Measurements from ENCODE around the gene MYO5B. TPM values are rescaled to one million over a fixed set of nuclear protein-coding genes. Genes with fewer than 3 reads are reported as not detected.
"Not testable (repeated sequence)": the region's sequence is repeated elsewhere in the genome, so short reads cannot be mapped to it uniquely, and the experiment has no call there.

The MYO5B gene
- total RNA-seq: under 1 TPM; 0.18 to 0.23 TPM

DNA sequence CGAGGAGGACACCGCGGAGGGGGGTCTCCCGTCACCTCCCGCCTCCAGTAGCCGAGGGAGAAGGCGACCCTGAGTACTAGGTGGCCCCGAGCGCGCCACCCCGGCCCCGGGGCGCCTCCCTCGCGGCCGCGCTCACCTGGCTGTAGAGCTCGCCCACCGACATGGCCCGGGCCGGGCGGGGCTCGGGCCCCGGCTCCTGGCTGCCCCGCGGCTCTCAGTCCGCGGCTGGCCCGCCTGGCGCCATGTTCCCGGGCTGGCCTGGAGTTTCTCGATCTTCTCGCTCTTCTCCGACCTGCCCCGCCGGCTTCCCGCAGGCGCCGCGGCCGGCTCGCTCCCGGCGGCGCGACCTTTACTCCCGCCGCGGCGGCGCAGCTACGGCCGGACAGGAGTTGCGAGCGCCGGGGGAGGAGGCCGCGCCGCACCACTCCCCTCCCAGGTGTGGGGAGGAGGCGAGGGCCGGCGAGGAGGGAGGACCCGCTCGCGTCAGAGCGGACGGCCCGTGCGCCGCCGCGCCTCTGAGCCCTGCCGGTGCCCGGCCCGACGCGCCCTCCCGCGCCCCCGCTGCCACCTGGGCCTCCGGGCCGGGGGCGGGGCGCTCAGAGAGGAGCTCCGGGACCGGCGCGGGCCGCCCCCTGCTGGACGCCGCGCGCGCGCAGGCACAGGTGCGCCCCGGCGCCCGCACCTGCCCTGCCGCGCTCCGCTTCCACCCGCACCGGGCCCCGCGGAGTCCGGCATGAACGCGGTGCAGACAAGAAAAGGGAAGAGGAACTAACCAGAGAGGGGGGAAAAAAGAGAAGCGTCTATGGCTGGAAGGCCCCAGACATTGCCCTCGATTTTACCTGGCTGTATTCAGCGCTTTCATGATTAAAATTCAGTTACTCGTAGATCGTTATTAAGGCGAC lies at the start of gene MYO5B:
MYO5B (minus strand) TSS at position 517 of the 902 bp plus-strand sequence; CDS start at position 163, 354 bp downstream.
- Mint-ChIP-seq H3K27me3 (peaks cover 60% of the 10 kb centered on the region), H3K27ac (no peak within 1 kb of the TSS), H3K4me1 (peaks cover 12% of the 10 kb centered on the region), H3K9me3 (ENCODE audit: low read depth) (no peaks in the 10 kb centered on the region), H3K36me3 (ENCODE audit: low read depth) (no peaks in the 10 kb centered on the region), H3K4me3 (peak within 1 kb of the TSS; percentile 42)
- POLR2A ChIA-PET: no interaction called here
- CTCF ChIA-PET: interaction anchor here (0.6 to 3.7 kb wide), 11 partner anchors 8 to 323 kb away, joined by 3 to 15 read pairs (median 3); no protein-coding TSS in a partner anchor
- intact Hi-C loops (cut with DNase I, micrococcal nuclease): loop anchor here (1.0 to 10.0 kb wide), 5 partner anchors 83 to 680 kb away; no protein-coding TSS in a partner anchor
- DNase-seq: peak; percentile 81
- peak; percentile 79 for ATAC-seq

DNA sequence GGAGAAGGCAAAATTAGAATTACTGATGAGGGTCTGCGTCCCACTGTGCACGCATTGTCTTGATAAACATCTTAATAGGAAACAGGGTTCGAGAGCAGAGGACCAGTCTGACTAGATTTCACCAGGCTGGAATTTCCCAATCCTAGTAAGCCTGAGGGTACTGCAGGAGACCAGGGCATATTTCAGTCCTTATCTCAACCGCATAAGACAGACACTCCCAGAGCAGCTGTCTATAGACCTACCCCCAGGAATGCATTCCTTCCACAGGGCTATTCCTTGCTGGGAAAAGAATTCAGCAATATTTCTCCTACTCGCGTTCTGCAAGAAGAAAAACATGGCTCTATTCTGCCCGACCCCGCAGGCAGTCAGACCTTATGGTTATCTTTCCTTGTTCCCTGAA lies 46.8 kb upstream of the MYO5B start:
- intact Hi-C loops (cut with DNase I, micrococcal nuclease); H3K4me3 Mint-ChIP-seq; POLR2A ChIA-PET: not testable (repeated sequence)

DNA sequence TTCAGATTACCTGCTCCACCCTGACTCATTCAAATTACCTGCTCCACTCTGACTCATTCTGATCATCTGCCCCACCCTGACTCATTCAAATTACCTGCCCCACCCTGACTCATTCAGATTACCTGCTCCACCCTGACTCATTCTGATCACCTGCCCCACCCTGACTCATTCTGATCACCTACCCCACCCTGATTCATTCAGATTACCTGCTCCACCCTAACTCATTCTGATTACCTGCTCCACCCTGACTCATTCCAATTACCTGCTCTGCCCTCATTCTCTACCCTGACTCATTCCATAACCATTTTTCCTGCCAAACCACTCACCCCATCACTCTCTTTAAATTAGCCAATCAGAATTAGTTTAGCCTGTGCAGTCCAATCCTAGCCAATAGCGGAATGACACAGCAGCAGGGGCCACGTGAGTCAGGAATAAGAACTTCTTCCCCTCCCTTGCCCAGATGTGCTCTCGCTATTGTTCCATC lies 45.2 kb upstream of the MYO5B start:
- CTCF ChIA-PET: interaction anchor here (0.6 to 1.4 kb wide), 2 partner anchors 102 to 117 kb away, joined by 3 to 4 read pairs; no protein-coding TSS in a partner anchor
- peak; percentile 25 for DNase-seq
- H3K4me1 Mint-ChIP-seq: peaks cover 7% of the 10 kb centered on the region
- H3K4me3 Mint-ChIP-seq: no peak overlapping the region
- peaks cover 2% of the 10 kb centered on the region for H3K27me3 Mint-ChIP-seq
- peaks cover 4% of the 10 kb centered on the region for H3K36me3 Mint-ChIP-seq (ENCODE audit: low read depth)
- intact Hi-C loops (cut with DNase I, micrococcal nuclease): loop anchor here in 1 of 2 experiments (1.0 kb wide), 1 partner anchor 21 kb away; no protein-coding TSS in a partner anchor
- POLR2A ChIA-PET: no interaction called here
- peaks cover 15% of the 10 kb centered on the region for H3K9me3 Mint-ChIP-seq (ENCODE audit: low read depth)
- no peak overlapping the region for H3K27ac Mint-ChIP-seq
- ATAC-seq: peak; percentile 70

More for the DNA sequence above, 46.8 kb upstream of the MYO5B start:
- H3K27me3 Mint-ChIP-seq; H3K36me3 Mint-ChIP-seq (ENCODE audit: low read depth); DNase-seq; ATAC-seq; H3K4me1 Mint-ChIP-seq; H3K27ac Mint-ChIP-seq: not testable (repeated sequence)
- CTCF ChIA-PET: interaction anchor here (0.8 kb wide), 1 partner anchor 116 kb away, joined by 3 read pairs; no protein-coding TSS in a partner anchor
- peaks cover 15% of the 10 kb centered on the region for H3K9me3 Mint-ChIP-seq (ENCODE audit: low read depth)

DNA sequence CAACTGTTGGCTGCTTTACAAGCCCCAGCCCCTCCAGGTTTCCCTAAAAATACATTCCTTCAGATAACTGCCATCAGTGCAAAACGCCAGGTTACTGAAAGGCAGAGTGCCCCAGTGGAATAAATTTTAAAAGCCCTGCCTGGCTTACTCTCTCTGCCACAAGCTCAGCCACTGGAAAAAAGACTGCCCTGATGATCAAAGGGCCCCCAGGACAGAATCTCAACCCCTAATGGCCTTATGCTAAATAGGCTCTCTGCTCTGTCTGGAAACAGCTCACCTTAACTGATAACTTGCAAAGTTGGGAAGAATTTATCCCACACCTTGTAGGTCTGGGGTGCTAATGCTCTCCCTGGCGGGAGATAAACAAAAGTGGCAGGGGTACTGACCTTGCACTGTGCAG lies 37.5 kb upstream of the MYO5B start:
- no peak for DNase-seq
- no peak overlapping the region for H3K4me3 Mint-ChIP-seq
- H3K9me3 Mint-ChIP-seq (ENCODE audit: low read depth): no peaks in the 10 kb centered on the region
- peaks cover 8% of the 10 kb centered on the region for H3K4me1 Mint-ChIP-seq
- no peak for ATAC-seq
- POLR2A ChIA-PET: no interaction called here
- CTCF ChIA-PET: interaction anchor here (0.7 to 2.7 kb wide), 2 partner anchors 70 to 125 kb away, joined by 3 to 7 read pairs; no protein-coding TSS in a partner anchor
- no peaks in the 10 kb centered on the region for H3K36me3 Mint-ChIP-seq (ENCODE audit: low read depth)
- H3K27ac Mint-ChIP-seq: no peak overlapping the region
- peaks cover 19% of the 10 kb centered on the region for H3K27me3 Mint-ChIP-seq
- intact Hi-C loops (cut with DNase I, micrococcal nuclease): no loop called here

DNA sequence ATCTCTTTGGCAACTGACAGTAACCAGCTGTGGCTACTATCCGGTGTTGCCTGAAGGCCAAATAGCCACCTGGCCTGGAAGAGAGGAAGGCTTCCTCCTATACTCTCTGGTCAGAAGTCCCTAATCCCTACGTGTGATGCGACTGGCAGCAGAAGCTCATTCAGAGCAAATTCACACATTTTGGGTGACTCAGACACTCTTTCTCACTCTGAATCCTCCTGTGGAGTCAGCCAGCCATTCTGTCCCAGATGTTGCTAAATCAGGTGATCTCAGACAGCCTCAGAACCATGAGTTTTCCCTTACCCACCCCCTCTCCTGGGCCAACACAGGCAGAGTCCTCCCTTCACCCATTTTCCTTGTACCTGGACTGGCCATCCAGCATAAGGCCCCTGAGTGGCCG lies 36.7 kb upstream of the MYO5B start:
- peaks cover 8% of the 10 kb centered on the region for H3K4me1 Mint-ChIP-seq

DNA sequence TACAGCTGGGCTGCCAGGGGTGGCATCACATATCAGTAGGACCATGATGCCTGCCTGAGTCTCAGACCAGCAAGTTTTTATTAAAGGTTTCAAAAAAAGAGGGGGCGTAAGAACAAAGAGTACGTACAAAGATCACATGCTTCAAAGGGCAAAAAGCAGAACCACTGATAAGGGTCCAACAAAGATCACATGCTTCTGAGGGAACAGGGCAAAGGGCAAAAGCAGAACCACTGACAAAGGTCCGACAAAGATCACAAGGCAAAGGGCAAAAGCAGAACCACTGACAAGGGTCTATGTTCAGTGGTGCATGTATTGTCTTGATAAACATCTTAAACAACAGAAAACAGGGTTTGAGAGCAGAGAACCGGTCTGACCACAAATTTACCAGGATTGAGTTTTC lies 25.3 kb upstream of the MYO5B start:
- peaks cover 19% of the 10 kb centered on the region for H3K27me3 Mint-ChIP-seq
- POLR2A ChIA-PET; H3K36me3 Mint-ChIP-seq (ENCODE audit: low read depth); intact Hi-C loops (cut with DNase I, micrococcal nuclease); DNase-seq; H3K9me3 Mint-ChIP-seq (ENCODE audit: low read depth); H3K4me1 Mint-ChIP-seq; ATAC-seq; H3K27ac Mint-ChIP-seq; H3K4me3 Mint-ChIP-seq: not testable (repeated sequence)
- CTCF ChIA-PET: interaction anchor here (1.2 to 4.7 kb wide), 2 partner anchors 136 to 141 kb away, joined by 3 to 72 read pairs; no protein-coding TSS in a partner anchor

More for the DNA sequence above, 36.7 kb upstream of the MYO5B start:
- H3K27ac Mint-ChIP-seq: no peak overlapping the region
- CTCF ChIA-PET: interaction anchor here (2.7 kb wide), 1 partner anchor 126 kb away, joined by 7 read pairs; no protein-coding TSS in a partner anchor
- ATAC-seq: peak; percentile 99
- intact Hi-C loops (cut with DNase I, micrococcal nuclease): no loop called here
- peaks cover 19% of the 10 kb centered on the region for H3K27me3 Mint-ChIP-seq
- H3K9me3 Mint-ChIP-seq (ENCODE audit: low read depth): no peaks in the 10 kb centered on the region
- DNase-seq: peak; percentile 47
- H3K36me3 Mint-ChIP-seq (ENCODE audit: low read depth): no peaks in the 10 kb centered on the region
- no peak overlapping the region for H3K4me3 Mint-ChIP-seq
- POLR2A ChIA-PET: no interaction called here

DNA sequence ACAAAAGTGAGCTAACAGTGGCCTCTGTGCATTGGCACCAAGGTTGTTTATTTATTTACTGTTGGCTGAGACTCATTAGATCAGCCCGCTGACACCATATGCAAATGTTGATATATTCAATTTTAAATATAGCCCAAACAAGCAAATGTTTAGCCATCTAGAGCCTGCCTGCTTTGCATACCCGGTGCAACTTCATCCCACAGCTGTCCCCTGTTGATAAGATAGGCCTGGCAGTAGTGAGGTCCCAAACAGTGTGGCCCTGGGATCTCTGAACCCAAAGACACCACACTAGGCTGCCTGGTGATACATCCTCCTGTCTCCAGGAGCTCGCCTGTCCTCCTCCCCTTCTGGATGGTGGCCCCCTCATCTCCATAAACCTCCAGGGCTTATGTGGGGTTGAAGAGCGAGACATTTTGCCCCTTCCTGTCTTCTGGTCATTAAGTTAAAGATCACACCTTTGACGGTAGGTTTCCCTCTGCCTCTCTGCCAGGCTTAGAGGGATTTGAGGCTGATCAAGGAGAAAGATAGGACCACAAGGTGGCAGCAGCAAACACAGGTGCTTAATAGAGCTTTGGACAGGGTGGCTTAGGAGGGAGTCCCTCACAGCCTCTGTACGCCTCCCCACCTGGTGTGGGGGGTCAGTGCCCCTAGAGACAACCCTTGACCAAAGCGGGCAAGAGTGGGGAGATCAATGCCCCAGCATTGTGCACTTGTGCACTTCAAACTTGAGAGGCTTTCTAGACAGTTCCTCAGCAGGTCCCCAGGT lies 23.7 kb upstream of the MYO5B start:
- ChIA-PET POLR2A (interaction anchor here (0.5 kb wide), 1 partner anchor 247 kb away, joined by 3 read pairs; no protein-coding TSS in a partner anchor), CTCF (interaction anchor here (0.6 to 4.7 kb wide), 10 partner anchors 10 to 1623 kb away, joined by 3 to 72 read pairs (median 5); no protein-coding TSS in a partner anchor)
- peak; percentile 55 for ATAC-seq
- no peak overlapping the region for H3K27ac Mint-ChIP-seq
- no peak overlapping the region for H3K4me3 Mint-ChIP-seq
- intact Hi-C loops (cut with DNase I, micrococcal nuclease): loop anchor here (1.0 to 2.0 kb wide), 5 partner anchors 22 to 210 kb away; no protein-coding TSS in a partner anchor
- no peaks in the 10 kb centered on the region for H3K9me3 Mint-ChIP-seq (ENCODE audit: low read depth)
- DNase-seq: peak; percentile 57
- H3K4me1 Mint-ChIP-seq: no peaks in the 10 kb centered on the region
- peaks cover 19% of the 10 kb centered on the region for H3K27me3 Mint-ChIP-seq
- H3K36me3 Mint-ChIP-seq (ENCODE audit: low read depth): no peaks in the 10 kb centered on the region

DNA sequence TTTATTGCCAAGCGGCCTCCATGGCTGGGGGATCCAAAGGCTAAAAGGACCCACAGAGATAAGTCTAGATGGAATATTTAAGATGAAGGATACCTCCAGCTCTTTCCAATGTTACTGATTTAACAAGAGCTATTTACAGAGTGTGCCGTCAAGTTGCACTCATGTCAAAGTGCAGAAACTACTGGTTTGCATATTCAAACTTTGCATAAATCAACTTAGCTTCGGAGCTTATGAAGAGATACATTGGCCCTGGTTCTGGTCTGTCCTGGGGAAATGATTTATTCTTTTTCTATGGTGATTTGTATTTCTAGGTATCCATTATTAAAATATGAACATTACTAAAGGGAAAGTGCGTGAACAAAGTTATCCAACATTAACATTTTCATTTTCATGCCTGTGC lies 14.4 kb upstream of the MYO5B start:
- DNase-seq: no peak
- Mint-ChIP-seq H3K27me3 (peaks cover 31% of the 10 kb centered on the region), H3K27ac (no peak overlapping the region), H3K9me3 (ENCODE audit: low read depth) (no peaks in the 10 kb centered on the region), H3K4me3 (no peak overlapping the region), H3K4me1 (peaks cover 2% of the 10 kb centered on the region), H3K36me3 (ENCODE audit: low read depth) (no peaks in the 10 kb centered on the region)
- CTCF ChIA-PET: interaction anchor here (1.6 kb wide), 1 partner anchor 9 kb away, joined by 7 read pairs; no protein-coding TSS in a partner anchor
- intact Hi-C loops (cut with DNase I, micrococcal nuclease): no loop called here
- POLR2A ChIA-PET: no interaction called here
- no peak for ATAC-seq

DNA sequence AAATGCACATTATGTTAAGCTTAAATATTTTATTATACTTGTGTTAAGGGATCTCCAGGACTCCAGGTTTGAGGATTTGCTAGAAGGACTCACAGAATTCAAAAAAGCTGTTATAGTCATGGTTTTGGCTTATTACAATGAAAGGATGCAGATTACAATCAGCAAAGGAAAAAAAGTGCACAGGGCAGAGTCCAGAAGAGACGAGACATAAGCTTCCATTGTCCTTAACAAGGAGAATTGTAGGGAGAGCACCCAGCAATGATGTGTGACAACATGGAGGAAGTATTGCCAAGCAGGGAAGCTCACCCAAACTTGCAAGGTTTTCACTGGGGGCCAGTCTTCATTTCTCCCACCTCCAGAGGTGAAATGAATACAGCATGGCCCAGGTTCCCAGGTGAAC lies 12.8 kb upstream of the MYO5B start:
- intact Hi-C loops (cut with DNase I, micrococcal nuclease): no loop called here
- Mint-ChIP-seq H3K9me3 (ENCODE audit: low read depth) (no peaks in the 10 kb centered on the region), H3K36me3 (ENCODE audit: low read depth) (no peaks in the 10 kb centered on the region), H3K4me3 (no peak overlapping the region), H3K4me1 (peaks cover 9% of the 10 kb centered on the region), H3K27me3 (peaks cover 41% of the 10 kb centered on the region), H3K27ac (no peak overlapping the region)
- CTCF ChIA-PET: interaction anchor here (0.8 to 1.6 kb wide), 3 partner anchors 11 to 541 kb away, joined by 3 to 7 read pairs (median 5); partner anchors contain the start of gene MYO5B
- POLR2A ChIA-PET: no interaction called here
- ATAC-seq: no peak
- no peak for DNase-seq

DNA sequence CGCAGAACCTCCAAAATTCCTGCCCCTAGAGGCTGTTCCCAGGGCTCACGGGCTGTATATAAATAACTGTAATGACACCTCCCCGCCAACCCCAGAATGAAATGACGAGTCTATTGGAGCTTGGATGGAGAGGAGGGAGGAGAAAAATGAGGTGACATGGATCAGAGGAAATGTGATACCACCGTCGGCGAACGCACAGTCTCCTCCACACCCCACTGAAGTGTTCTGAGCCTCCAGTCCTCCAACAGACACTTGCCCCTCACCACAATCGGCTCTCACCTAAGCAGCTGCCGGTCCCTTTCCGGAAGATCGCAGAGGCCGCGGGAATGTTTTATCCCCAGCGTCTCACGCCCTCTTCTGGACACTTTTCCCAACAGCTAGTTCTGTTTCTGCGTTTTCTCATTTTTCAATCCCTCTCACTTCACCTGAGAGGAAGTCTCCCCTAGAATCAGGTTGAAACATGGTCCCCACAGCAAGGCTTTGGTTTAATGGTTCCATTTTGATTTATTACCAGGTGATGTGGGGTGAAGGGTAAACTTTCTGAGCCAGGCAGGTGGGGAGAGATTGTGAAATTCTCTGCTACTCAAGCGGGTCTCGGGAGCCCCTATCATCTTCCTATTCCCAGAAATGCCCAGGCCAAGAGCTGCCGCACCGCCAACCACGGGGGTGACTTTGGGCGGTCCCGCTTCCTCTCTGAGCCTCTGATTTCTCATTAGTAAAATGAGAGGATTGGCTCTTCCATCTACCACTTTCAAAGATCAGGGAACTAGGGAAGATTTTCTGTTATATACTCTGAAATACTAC lies 9.1 kb upstream of the MYO5B start:
- POLR2A ChIA-PET: no interaction called here
- intact Hi-C loops (cut with DNase I, micrococcal nuclease): loop anchor here (2.0 to 5.0 kb wide), 3 partner anchors 153 to 197 kb away; no protein-coding TSS in a partner anchor
- Mint-ChIP-seq H3K27ac (no peak overlapping the region), H3K9me3 (ENCODE audit: low read depth) (peaks cover 5% of the 10 kb centered on the region), H3K27me3 (peaks cover 43% of the 10 kb centered on the region), H3K36me3 (ENCODE audit: low read depth) (no peaks in the 10 kb centered on the region), H3K4me3 (no peak overlapping the region), H3K4me1 (peaks cover 9% of the 10 kb centered on the region)
- DNase-seq (peak; percentile 56), ATAC-seq (no peak)
- CTCF ChIA-PET: interaction anchor here (0.7 to 3.4 kb wide), 10 partner anchors 13 to 693 kb away, joined by 3 to 21 read pairs (median 4); no protein-coding TSS in a partner anchor

Measured in activated CD4-positive, alpha-beta T cell treated with anti-CD3 and anti-CD28 coated beads for 36 hours (primary cell).